ENCODE data around the gene COQ5. TPM values are rescaled to one million over a fixed set of nuclear protein-coding genes. Genes with fewer than 3 reads are reported as not detected.

Gene COQ5, protein sequence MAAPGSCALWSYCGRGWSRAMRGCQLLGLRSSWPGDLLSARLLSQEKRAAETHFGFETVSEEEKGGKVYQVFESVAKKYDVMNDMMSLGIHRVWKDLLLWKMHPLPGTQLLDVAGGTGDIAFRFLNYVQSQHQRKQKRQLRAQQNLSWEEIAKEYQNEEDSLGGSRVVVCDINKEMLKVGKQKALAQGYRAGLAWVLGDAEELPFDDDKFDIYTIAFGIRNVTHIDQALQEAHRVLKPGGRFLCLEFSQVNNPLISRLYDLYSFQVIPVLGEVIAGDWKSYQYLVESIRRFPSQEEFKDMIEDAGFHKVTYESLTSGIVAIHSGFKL
- 10 to 100 TPM; 17.8 to 38.9 (median 28.2) TPM for polyA plus RNA-seq

- H3K27ac ChIP-seq (ENCODE audit: low read depth, low read length): peak within 1 kb of the TSS; percentile 15
- 0% methylated on average over 38 of the region's 38 CpGs for WGBS, 3 donors
Measured at GRCh38 chr12:120528861-120529525, at the start of gene COQ5. Gene COQ5 (minus strand): TSS chr12:120529158. CDS start chr12:120529141, 17 bp downstream.

GRCh38 chr12:120574106-120574505, 45.1 kb upstream of the COQ5 start:
- 63 to 93% (median 81%) methylated on average over 2 of the region's 2 CpGs for WGBS, 3 donors
- H3K27ac ChIP-seq (ENCODE audit: low read depth, low read length): no peak overlapping the region

DNA sequence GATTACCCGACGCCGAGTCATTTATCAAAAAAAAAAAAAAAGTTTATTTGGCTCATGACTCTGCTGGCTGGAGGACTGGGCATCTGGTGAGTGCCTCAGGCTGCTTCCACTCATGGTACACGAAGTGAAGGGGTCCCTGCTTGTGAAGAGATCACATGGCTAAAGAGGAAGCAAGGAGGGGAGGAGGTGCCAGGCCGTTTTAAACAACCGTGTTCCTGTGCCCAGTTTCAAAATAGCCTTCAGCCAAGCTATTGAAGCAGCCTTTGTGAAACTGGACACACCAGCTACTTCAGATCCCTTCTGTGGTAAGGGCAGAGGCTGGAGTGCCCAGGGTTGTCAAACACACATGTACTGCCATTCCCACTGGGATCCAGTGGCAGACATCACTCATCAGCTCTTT, 44.6 kb upstream of the COQ5 start:
- 58 to 75% (median 60%) methylated on average over 6 of the region's 6 CpGs for WGBS, 3 donors
- no peak overlapping the region for H3K27ac ChIP-seq (ENCODE audit: low read depth, low read length)

DNA sequence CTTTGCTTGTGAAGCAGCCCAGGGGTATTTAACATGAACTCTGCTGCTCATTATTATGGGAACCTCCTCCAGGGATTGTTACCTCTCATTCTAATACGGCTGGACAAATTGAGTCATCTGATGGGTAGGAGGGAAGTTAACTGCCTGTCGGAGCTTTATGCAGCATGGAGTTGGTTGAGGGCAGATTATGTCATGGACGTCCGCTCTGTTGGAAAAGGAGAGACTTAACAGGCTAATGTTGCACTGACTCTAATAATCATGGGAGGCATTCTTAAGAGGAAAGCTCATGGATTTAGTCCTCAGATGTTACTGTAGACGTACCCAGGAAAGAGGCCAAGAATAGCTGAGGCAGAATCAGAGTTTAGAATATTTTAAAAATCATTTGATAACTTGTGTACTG, 42.3 kb upstream of the COQ5 start:
- H3K27ac ChIP-seq (ENCODE audit: low read depth, low read length): no peak overlapping the region
- 68 to 76% (median 71%) methylated on average over 5 of the region's 5 CpGs for WGBS, 3 donors

DNA sequence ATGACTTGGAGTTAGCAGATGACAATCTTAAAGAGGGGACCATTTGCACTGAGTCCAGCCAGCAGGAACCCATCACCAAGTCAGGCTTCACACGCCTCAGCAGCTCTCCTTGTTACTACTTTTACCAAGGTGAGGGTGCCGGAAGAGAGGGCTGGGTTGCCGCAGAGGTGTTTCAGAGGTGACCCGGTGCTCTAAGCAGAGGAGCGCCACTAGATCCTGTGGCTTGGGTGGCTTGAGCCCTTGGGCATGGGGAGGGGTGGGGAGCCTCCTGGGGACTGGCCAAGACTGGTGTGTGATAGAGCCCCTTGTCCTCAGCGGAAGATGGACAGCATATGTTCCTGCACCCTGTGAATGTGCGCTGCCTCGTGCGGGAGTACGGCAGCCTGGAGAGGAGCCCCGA, 34.5 kb upstream of the COQ5 start:
- 92 to 95% (median 93%) methylated on average over 11 of the region's 11 CpGs for WGBS, 3 donors
- no peak overlapping the region for H3K27ac ChIP-seq (ENCODE audit: low read depth, low read length)

- no peak overlapping the region for H3K27ac ChIP-seq (ENCODE audit: low read depth, low read length)
- 79 to 88% (median 81%) methylated on average over 8 of the region's 8 CpGs for WGBS, 3 donors
Measured at GRCh38 chr12:120562906-120563305, 33.9 kb upstream of the COQ5 start.

DNA sequence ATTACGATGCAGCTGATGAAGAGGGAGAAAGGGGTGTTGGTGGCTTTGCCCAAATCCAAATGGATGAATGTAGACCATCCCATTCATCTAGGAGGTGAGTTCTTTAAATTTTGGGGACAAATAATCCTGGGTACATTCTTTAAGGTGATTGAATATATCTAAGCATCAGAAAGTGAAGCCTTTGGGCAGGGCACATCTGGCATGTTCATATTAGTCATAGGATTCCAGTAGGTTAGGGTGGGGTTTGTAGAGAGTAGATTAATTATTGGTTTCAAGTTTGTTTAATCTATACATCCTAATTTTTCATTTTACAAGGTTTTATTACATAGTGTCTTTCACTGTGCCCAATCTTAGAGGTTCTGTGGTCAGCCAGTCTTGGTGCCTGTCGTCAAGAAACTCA, 28.6 kb upstream of the COQ5 start:
- 88 to 93% (median 92%) methylated on average over 2 of the region's 2 CpGs for WGBS, 3 donors
- H3K27ac ChIP-seq (ENCODE audit: low read depth, low read length): no peak overlapping the region

GRCh38 chr12:120554678-120555077, 25.7 kb upstream of the COQ5 start:
- WGBS, 3 donors: 76 to 85% (median 83%) methylated on average over 1 of the region's 1 CpG
- no peak overlapping the region for H3K27ac ChIP-seq (ENCODE audit: low read depth, low read length)

GRCh38 chr12:120546050-120546386, 17.1 kb upstream of the COQ5 start:
- H3K27ac ChIP-seq (ENCODE audit: low read depth, low read length): no peak overlapping the region
- WGBS, 3 donors: 53 to 81% (median 69%) methylated on average over 3 of the region's 3 CpGs

DNA sequence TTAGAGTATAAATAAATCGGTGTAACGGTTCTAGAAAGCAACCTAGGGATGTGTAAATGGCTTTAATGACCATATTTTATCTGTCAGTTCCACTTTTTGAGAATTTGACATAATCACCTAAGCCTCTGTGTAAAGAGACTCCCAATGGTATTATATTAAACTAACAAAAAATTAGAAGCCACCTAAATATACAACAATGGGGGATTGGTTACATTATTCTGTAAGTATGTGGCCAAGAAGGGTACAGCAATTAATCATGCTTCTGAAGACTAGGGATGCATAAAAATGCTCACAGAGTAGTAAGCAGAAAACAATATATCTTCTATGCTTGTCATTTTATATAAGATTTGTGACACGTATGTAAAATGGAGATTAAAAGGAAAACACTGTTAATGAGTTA, 15.7 kb upstream of the COQ5 start:
- WGBS, 3 donors: 87 to 90% (median 87%) methylated on average over 3 of the region's 3 CpGs
- H3K27ac ChIP-seq (ENCODE audit: low read depth, low read length): no peak overlapping the region

- WGBS, 3 donors: 96 to 99% (median 98%) methylated on average over 5 of the region's 5 CpGs
- no peak overlapping the region for H3K27ac ChIP-seq (ENCODE audit: low read depth, low read length)
Measured at GRCh38 chr12:120542166-120542565, 13.2 kb upstream of the COQ5 start.

DNA sequence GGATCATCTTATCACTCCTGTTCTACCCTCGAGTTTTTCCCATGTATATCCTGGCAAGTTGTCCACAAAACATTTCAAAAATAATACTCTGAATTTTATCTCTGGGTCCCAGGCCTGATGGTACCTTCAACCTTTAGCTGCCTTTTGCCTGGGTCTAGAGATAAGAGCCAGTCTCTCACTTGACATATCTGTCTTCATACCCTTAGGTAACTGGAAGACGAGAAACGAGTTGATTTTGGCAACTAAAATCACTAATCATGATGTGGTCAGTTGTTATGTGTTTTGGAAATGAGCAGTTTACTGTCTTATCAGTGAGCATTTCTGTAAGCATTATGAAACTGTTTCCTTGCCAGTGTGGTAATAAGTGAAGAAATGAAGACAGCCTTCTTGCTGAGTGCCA, 11.5 kb upstream of the COQ5 start:
- no peak overlapping the region for H3K27ac ChIP-seq (ENCODE audit: low read depth, low read length)
- WGBS, 3 donors: 5 to 7% (median 7%) methylated on average over 3 of the region's 3 CpGs

DNA sequence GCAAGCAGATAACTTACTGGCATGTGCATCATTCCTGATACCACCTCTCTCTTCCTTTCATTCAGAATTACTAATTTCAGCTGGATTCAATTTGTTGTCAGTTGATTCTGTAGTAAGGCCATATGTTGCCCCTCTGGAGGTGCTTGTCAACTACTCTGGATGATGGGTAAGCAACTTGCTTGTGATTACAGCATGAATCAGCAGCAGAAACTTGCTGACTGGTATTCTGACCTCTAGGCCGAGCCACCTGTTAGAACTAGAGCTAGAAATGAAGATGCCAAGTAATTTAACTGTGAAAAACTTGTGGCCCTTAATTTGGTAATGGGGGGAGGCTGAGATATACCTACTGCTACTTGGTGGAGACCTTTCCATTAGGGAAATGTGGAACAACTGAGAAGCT, 10.3 kb upstream of the COQ5 start:
- 50 to 55% (median 50%) methylated on average over 1 of the region's 1 CpG for WGBS, 3 donors
- H3K27ac ChIP-seq (ENCODE audit: low read depth, low read length): no peak overlapping the region

DNA sequence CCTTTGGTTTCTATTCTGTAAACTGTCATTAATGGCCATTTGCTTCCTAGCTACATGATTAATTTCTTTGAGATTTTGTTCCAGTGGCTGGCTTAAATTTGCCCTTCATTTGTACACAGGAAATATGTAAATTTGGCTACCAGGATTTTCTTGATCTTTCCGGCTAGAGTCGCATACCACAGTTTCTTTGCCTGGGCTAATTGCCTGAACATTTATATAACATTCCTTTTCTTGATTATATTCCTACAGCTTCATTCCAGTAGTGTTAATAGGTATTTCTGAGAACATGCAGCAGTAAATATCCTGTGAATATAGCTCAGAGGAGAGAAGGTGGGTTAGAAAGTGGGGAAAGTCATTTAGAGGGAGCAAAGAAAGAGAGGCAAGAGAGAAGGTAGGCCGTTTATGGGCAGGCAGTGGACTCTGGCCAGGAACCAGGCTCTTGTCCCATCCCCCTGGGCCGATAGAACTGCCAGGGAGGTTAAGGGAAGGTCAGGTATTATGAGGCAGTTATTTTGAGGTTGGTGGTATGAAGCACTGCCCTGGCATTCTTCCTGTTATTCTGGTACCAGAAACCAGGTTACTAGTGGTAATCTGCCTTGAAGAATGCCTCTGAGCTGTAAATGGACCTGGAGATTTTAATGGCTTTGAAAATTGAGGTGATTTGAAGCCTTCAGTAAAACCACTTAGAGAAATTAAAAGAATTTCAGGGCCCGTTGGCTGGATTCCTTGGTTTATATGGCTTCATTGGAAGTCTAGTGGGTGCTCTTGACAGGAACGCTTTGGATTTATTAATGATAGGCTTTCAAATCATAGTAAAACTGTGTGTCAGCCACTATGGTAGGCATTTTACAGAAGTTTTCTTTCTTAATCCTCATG, 9.6 kb upstream of the COQ5 start:
- WGBS, 3 donors: 13 to 16% (median 14%) methylated on average over 6 of the region's 6 CpGs
- H3K27ac ChIP-seq (ENCODE audit: low read depth, low read length): no peak overlapping the region

- WGBS, 3 donors: 24 to 58% (median 49%) methylated on average over 4 of the region's 4 CpGs
- no peak overlapping the region for H3K27ac ChIP-seq (ENCODE audit: low read depth, low read length)
Measured at GRCh38 chr12:120537856-120538220, 8.9 kb upstream of the COQ5 start.

- no peak overlapping the region for H3K27ac ChIP-seq (ENCODE audit: low read depth, low read length)
- 32 to 57% (median 51%) methylated on average over 13 of the region's 13 CpGs for WGBS, 3 donors
Measured at GRCh38 chr12:120536064-120536791, 7.3 kb upstream of the COQ5 start.

- H3K27ac ChIP-seq (ENCODE audit: low read depth, low read length): peak overlapping the region; percentile 93
- 1 to 2% (median 1%) methylated on average over 48 to 52 of the region's 52 CpGs for WGBS, 3 donors
Measured at GRCh38 chr12:120534703-120535655, 6.0 kb upstream of the COQ5 start.

Data from adipose tissue (tissue), 3 donors.